T-helper 17 cell (primary cell): ENCODE measurements around the gene ADARB1. TPM values are rescaled to one million over a fixed set of nuclear protein-coding genes. Genes with fewer than 3 reads are reported as not detected.
"Not testable (repeated sequence)": the region's sequence is repeated elsewhere in the genome, so short reads cannot be mapped to it uniquely, and the experiment has no call there.

ENCODE experiments used
- ATAC-seq: fragments of 150-1000 bp; cut with Tn5 transposase; 2 replicates; pipeline ENCODE4 v1.10.0; 2021; ENCODE audit warnings: mild to moderate bottlenecking, moderate library complexity
- DNase-seq, 3 donors: peaks; one replicate each; pipeline versions ENCODE4 v3.0.0 to v3.0.0-alpha.2; 2020 to 2021
- H3K9me3 ChIP-seq: one replicate; pipeline ENCODE4 v1.7.0; 2013; ENCODE audit warnings: low read length, mild to moderate bottlenecking; ENCODE audit not compliant: control insufficient read depth, poor library complexity, severe bottlenecking
- H3K27ac Mint-ChIP-seq: one replicate; pipeline ENCODE4 v1.8.0; 2022; ENCODE audit warnings: mild to moderate bottlenecking, moderate library complexity, mixed read lengths
- H3K27me3 Mint-ChIP-seq: one replicate; pipeline ENCODE4 v1.8.0; 2022; ENCODE audit warnings: mixed read lengths
- H3K36me3 Mint-ChIP-seq: one replicate; pipeline ENCODE4 v1.8.0; 2022; ENCODE audit warnings: low read depth, mixed read lengths
- H3K4me1 Mint-ChIP-seq: one replicate; pipeline ENCODE4 v1.8.0; 2022; ENCODE audit warnings: mild to moderate bottlenecking, mixed read lengths
- H3K4me3 Mint-ChIP-seq: one replicate; pipeline ENCODE4 v1.8.0; 2022; ENCODE audit warnings: mild to moderate bottlenecking, moderate library complexity, mixed read lengths
- total RNA-seq, 4 donors: library from RNA in 2 of 4; stranded (reverse) in 2 of 4; gene quantifications; one replicate each; pipeline ENCODE4 v1.2.3 and lab custom pipeline; 2022 to 2026

ADARB1 gene
- total RNA-seq: 10 to 100 TPM; 28.4 to 37.0 TPM
- total RNA-seq (lab: John Stamatoyannopoulos, UW): 60.5 to 94.3 reads per million in 2 donors

GRCh38 chr21:45074048-45074817, at the start of gene ADARB1:
ADARB1 (plus strand) TSS chr21:45074580; CDS start chr21:45171657, 97,077 bp downstream.
- H3K27me3 Mint-ChIP-seq: no peaks in the 10 kb centered on the region
- peak within 1 kb of the TSS; percentile 99 for H3K4me3 Mint-ChIP-seq
- peak within 1 kb of the TSS; percentile 83 for H3K27ac Mint-ChIP-seq
- peaks cover 31% of the 10 kb centered on the region for H3K4me1 Mint-ChIP-seq
- peaks cover 2% of the 10 kb centered on the region for H3K36me3 Mint-ChIP-seq
- no peaks in the 10 kb centered on the region for H3K9me3 ChIP-seq
- peak; percentile 58 to 75 (median 65) for DNase-seq
- ATAC-seq: peak; percentile 67

- Mint-ChIP-seq H3K4me1 (no peaks in the 10 kb centered on the region), H3K4me3 (no peak overlapping the region), H3K27ac (no peak overlapping the region), H3K27me3 (peaks cover 5% of the 10 kb centered on the region), H3K36me3 (no peaks in the 10 kb centered on the region)
- H3K9me3 ChIP-seq: no peaks in the 10 kb centered on the region
- ATAC-seq (no peak), DNase-seq (no peak)
Measured at GRCh38 chr21:45026066-45026745, 48.2 kb upstream of the ADARB1 start.

- H3K9me3 ChIP-seq: no peaks in the 10 kb centered on the region
- DNase-seq (no peak), ATAC-seq (no peak)
- no peaks in the 10 kb centered on the region for H3K36me3 Mint-ChIP-seq
- H3K27ac Mint-ChIP-seq: no peak overlapping the region
- no peaks in the 10 kb centered on the region for H3K4me1 Mint-ChIP-seq
- peaks cover 11% of the 10 kb centered on the region for H3K27me3 Mint-ChIP-seq
- H3K4me3 Mint-ChIP-seq: no peak overlapping the region
Measured at GRCh38 chr21:45026826-45027225, 47.6 kb upstream of the ADARB1 start.

- no peaks in the 10 kb centered on the region for H3K9me3 ChIP-seq
- no peak for ATAC-seq
- no peak overlapping the region for H3K4me3 Mint-ChIP-seq
- no peak for DNase-seq
- H3K27ac Mint-ChIP-seq: no peak overlapping the region
- H3K27me3 Mint-ChIP-seq: peaks cover 14% of the 10 kb centered on the region
- no peaks in the 10 kb centered on the region for H3K36me3 Mint-ChIP-seq
- H3K4me1 Mint-ChIP-seq: no peaks in the 10 kb centered on the region
Measured at GRCh38 chr21:45027241-45028196, 46.9 kb upstream of the ADARB1 start.

- H3K27ac Mint-ChIP-seq, H3K4me3 Mint-ChIP-seq, H3K36me3 Mint-ChIP-seq, H3K4me1 Mint-ChIP-seq, ATAC-seq, H3K9me3 ChIP-seq: not testable (repeated sequence)
- DNase-seq: peak in 1 of 3 donors; percentile 4
- H3K27me3 Mint-ChIP-seq: peaks cover 19% of the 10 kb centered on the region
Measured at GRCh38 chr21:45028645-45029044, 45.7 kb upstream of the ADARB1 start.

- H3K27me3 Mint-ChIP-seq: peaks cover 24% of the 10 kb centered on the region
- no peaks in the 10 kb centered on the region for H3K9me3 ChIP-seq
- ATAC-seq (no peak), DNase-seq (peak in 1 of 3 donors; percentile 2)
- H3K4me1 Mint-ChIP-seq: no peaks in the 10 kb centered on the region
- H3K4me3 Mint-ChIP-seq: no peak overlapping the region
- peaks cover 2% of the 10 kb centered on the region for H3K36me3 Mint-ChIP-seq
- no peak overlapping the region for H3K27ac Mint-ChIP-seq
Measured at GRCh38 chr21:45029298-45029947, 45.0 kb upstream of the ADARB1 start.

GRCh38 chr21:45029948-45030681, 44.3 kb upstream of the ADARB1 start:
- Mint-ChIP-seq H3K4me1 (no peaks in the 10 kb centered on the region), H3K27me3 (peaks cover 24% of the 10 kb centered on the region), H3K4me3 (no peak overlapping the region), H3K36me3 (peaks cover 2% of the 10 kb centered on the region), H3K27ac (no peak overlapping the region)
- peak in 1 of 3 donors; percentile 6 for DNase-seq
- no peak for ATAC-seq
- no peaks in the 10 kb centered on the region for H3K9me3 ChIP-seq

- no peaks in the 10 kb centered on the region for H3K9me3 ChIP-seq
- no peak overlapping the region for H3K4me3 Mint-ChIP-seq
- peaks cover 2% of the 10 kb centered on the region for H3K36me3 Mint-ChIP-seq
- ATAC-seq (no peak), DNase-seq (peak in 1 of 3 donors; percentile 8)
- H3K27ac Mint-ChIP-seq: no peak overlapping the region
- H3K4me1 Mint-ChIP-seq: no peaks in the 10 kb centered on the region
- H3K27me3 Mint-ChIP-seq: peaks cover 24% of the 10 kb centered on the region
Measured at GRCh38 chr21:45030682-45031570, 43.5 kb upstream of the ADARB1 start.

GRCh38 chr21:45031571-45032191, 42.7 kb upstream of the ADARB1 start:
- Mint-ChIP-seq H3K27me3 (peaks cover 24% of the 10 kb centered on the region), H3K36me3 (peaks cover 2% of the 10 kb centered on the region), H3K27ac (no peak overlapping the region), H3K4me1 (no peaks in the 10 kb centered on the region), H3K4me3 (no peak overlapping the region)
- H3K9me3 ChIP-seq: no peaks in the 10 kb centered on the region
- no peak for ATAC-seq
- DNase-seq: no peak

- DNase-seq (no peak), ATAC-seq (no peak)
- H3K27ac Mint-ChIP-seq: no peak overlapping the region
- no peaks in the 10 kb centered on the region for H3K4me1 Mint-ChIP-seq
- no peak overlapping the region for H3K4me3 Mint-ChIP-seq
- H3K27me3 Mint-ChIP-seq: peaks cover 24% of the 10 kb centered on the region
- H3K9me3 ChIP-seq: no peaks in the 10 kb centered on the region
- peaks cover 2% of the 10 kb centered on the region for H3K36me3 Mint-ChIP-seq
Measured at GRCh38 chr21:45032332-45032731, 42.0 kb upstream of the ADARB1 start.
